HepG2 (cell line): ENCODE results near the gene ELN.

Experiments
- ATF2 ChIP-seq: sonication (generic); formaldehyde crosslinking; IDR thresholded peaks from 2 replicates; pipeline ENCODE4 v1.4.0; 2020; ENCODE audit warnings: missing genetic modification reagents
- CHD2 ChIP-seq: IDR thresholded peaks from 2 replicates; pipeline ENCODE4 v1.6.1; 2011; ENCODE audit warnings: low read depth, low read length, improper control_type of control experiment
- CTCF ChIP-seq: sonication (generic); formaldehyde crosslinking; IDR thresholded peaks from 2 replicates; pipeline ENCODE4 v1.5.0; 2020; ENCODE audit warnings: mild to moderate bottlenecking, missing genetic modification reagents, moderate library complexity
- ELK4 ChIP-seq: sonication (generic); formaldehyde crosslinking; IDR thresholded peaks from 2 replicates; pipeline ENCODE4 v1.9.0; 2021; ENCODE audit warnings: missing genetic modification reagents, borderline replicate concordance
- ESRRA ChIP-seq: sonication (generic); formaldehyde crosslinking; IDR thresholded peaks from 2 replicates; pipeline ENCODE4 v1.5.1; 2020; ENCODE audit warnings: mild to moderate bottlenecking, low read depth, missing genetic modification reagents
- FIP1L1 ChIP-seq: fragments of 200-400 bp; formaldehyde crosslinking; IDR thresholded peaks from 2 replicates; pipeline ENCODE4 v1.6.1; 2018; ENCODE audit warnings: low read depth, mild to moderate bottlenecking, low read length, moderate library complexity, borderline replicate concordance; ENCODE audit not compliant: insufficient read depth
- KDM1A ChIP-seq: IDR thresholded peaks from 2 replicates; pipeline ENCODE4 v1.6.1; 2016; ENCODE audit warnings: missing compliant biosample characterization
- MXI1 ChIP-seq: IDR thresholded peaks from 3 replicates; pipeline ENCODE4 v1.6.1; 2012; ENCODE audit warnings: low read depth, low read length, inconsistent platforms, borderline replicate concordance
- POLR2AphosphoS5 ChIP-seq: IDR thresholded peaks from 2 replicates; pipeline ENCODE4 v1.6.1; 2012; ENCODE audit warnings: low read depth, low read length
- RFXAP ChIP-seq: sonication (generic); formaldehyde crosslinking; IDR thresholded peaks from 2 replicates; pipeline ENCODE4 v1.4.0; 2020; ENCODE audit warnings: missing genetic modification reagents, borderline replicate concordance
- SCMH1 ChIP-seq: sonication (generic); formaldehyde crosslinking; IDR thresholded peaks from 2 replicates; pipeline ENCODE4 v1.9.0; 2021; ENCODE audit warnings: missing genetic modification reagents, mild to moderate bottlenecking, borderline replicate concordance
- TEAD2 ChIP-seq: sonication (generic); formaldehyde crosslinking; IDR thresholded peaks from 2 replicates; pipeline ENCODE4 v1.9.0; 2021; ENCODE audit warnings: missing genetic modification reagents
- ZNF512 ChIP-seq: sonication (generic); formaldehyde crosslinking; IDR thresholded peaks from 2 replicates; pipeline ENCODE4 v1.4.0; 2020; ENCODE audit warnings: mild to moderate bottlenecking, missing genetic modification reagents
- TF ChIP-seq, protein P1 (sequence below): sonication (generic); formaldehyde crosslinking; IDR thresholded peaks from 2 replicates; pipeline ENCODE4 v1.4.0; 2020; ENCODE audit warnings: missing genetic modification reagents, low read depth, mild to moderate bottlenecking, borderline replicate concordance

DNA sequence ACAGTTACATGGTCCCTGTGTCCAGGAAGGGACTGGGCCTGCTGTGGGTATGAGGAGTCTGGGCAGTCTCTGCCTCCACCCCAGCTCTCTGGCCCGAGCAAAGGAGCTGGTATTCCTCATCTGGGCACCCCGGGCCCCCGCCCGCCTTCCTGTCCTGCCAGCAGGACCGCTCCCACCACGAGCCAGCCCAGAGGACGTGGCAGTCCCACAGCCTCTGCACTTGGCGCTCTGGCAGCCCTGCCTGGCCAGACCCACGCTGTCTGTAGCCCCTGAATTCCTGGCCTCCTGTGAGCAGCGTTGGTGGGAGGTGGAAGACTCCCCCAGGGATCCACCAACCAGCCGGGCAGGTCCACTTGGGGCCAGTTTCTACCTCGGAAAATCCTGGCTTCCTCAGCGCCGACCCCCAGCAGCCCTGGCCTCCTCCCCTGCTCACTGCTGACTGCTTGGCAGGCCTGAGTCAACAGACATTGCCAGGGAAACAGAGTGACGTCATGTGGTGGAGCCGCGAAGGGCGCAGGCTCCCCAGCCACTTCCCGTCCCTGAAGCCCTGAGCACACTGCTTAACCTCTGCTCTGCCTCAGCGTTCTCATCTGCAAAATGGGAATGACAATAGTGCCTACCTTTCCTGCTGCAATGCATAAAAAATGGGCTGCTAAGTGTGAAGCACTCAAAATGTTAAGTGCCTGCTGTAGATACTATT is 34.0 kb downstream of the ELN start:
- peak; percentile 100 for TF ChIP-seq KDM1A (CRISPR knock-in tag)
- no peak for TF ChIP-seq CTCF
- TF ChIP-seq FIP1L1: no peak
- TF ChIP-seq CHD2: no peak
- TF ChIP-seq ESRRA (CRISPR knock-in tag): no peak
- TF ChIP-seq ATF2 (CRISPR knock-in tag): peak; percentile 89
- no peak for TF ChIP-seq POLR2AphosphoS5
- TF ChIP-seq, protein P1, sequence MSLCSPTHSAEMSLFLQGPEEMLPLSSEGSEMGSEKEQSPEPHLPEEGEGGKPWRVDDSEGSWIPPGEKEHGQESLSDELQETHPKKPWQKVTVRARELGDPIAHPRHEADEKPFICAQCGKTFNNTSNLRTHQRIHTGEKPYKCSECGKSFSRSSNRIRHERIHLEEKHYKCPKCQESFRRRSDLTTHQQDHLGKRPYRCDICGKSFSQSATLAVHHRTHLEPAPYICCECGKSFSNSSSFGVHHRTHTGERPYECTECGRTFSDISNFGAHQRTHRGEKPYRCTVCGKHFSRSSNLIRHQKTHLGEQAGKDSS (CRISPR knock-in tag): peak; percentile 48; the same call in 1 of the 2 replicates
- TF ChIP-seq MXI1: no peak
- no peak for TF ChIP-seq SCMH1 (CRISPR knock-in tag)
- no peak for TF ChIP-seq RFXAP
- no peak for TF ChIP-seq ZNF512 (CRISPR knock-in tag)
- TF ChIP-seq ELK4 (CRISPR knock-in tag): no peak
- TF ChIP-seq TEAD2: no peak
